Fibroblast of lung (primary cell): ENCODE measurements around the gene PIK3C2B. TPM values are rescaled to one million over a fixed set of nuclear protein-coding genes. Genes with fewer than 3 reads are reported as not detected.

Experiments
- DNase-seq, 2 donors: peaks; one replicate each; pipeline versions ENCODE4 v3.0.0 to v3.0.0-alpha.2; 2010; ENCODE audit warnings: low read depth in 2 of 2
- H2AFZ ChIP-seq: 2 replicates; pipeline ENCODE4 v1.5.1; 2012; ENCODE audit warnings: low read length, control low read depth, inconsistent platforms
- H3K27ac ChIP-seq: 2 replicates; pipeline ENCODE4 v1.5.1; 2011; ENCODE audit warnings: low read length, control low read depth; ENCODE audit not compliant: insufficient read depth
- H3K27me3 ChIP-seq: 2 replicates; pipeline ENCODE4 v1.5.1; 2011; ENCODE audit warnings: mild to moderate bottlenecking, low read length; ENCODE audit not compliant: control insufficient read depth, insufficient read depth
- H3K36me3 ChIP-seq: 2 replicates; pipeline ENCODE4 v1.5.1; 2011; ENCODE audit warnings: low read length; ENCODE audit not compliant: control insufficient read depth, insufficient read depth
- H3K4me1 ChIP-seq: 2 replicates; pipeline ENCODE4 v1.5.1; 2011; ENCODE audit warnings: low read length; ENCODE audit not compliant: control insufficient read depth, insufficient read depth; ENCODE audit errors: extremely low read depth
- H3K4me2 ChIP-seq: 2 replicates; pipeline ENCODE4 v1.5.1; 2011; ENCODE audit warnings: low read length, control low read depth; ENCODE audit not compliant: insufficient read depth; ENCODE audit errors: extremely low read depth
- H3K4me3 ChIP-seq, 4 experiments: fragments of 200-600 bp in 1 of 4; sonication (generic) in 1 of 4; replicated peaks in 1 of 4; 2 replicates each; pipeline ENCODE4 v1.5.1; 2011 to 2016; ENCODE audit warnings: low read length in 4 of 4, low read depth in 3 of 4, mild to moderate bottlenecking in 3 of 4, control low read depth in 2 of 4, inconsistent platforms in 1 of 4, mixed read lengths in 1 of 4; ENCODE audit not compliant: insufficient read depth in 1 of 4; ENCODE audit errors: control extremely low read depth in 1 of 4
- H3K79me2 ChIP-seq: 2 replicates; pipeline ENCODE4 v1.5.1; 2012; ENCODE audit warnings: mild to moderate bottlenecking, low read length, inconsistent platforms; ENCODE audit not compliant: control insufficient read depth, insufficient read depth
- H3K9ac ChIP-seq: 2 replicates; pipeline ENCODE4 v1.5.1; 2011; ENCODE audit warnings: mild to moderate bottlenecking, low read length, control low read depth; ENCODE audit not compliant: insufficient read depth
- H3K9me3 ChIP-seq: 2 replicates; pipeline ENCODE4 v1.5.1; 2012; ENCODE audit warnings: low read depth, low read length; ENCODE audit not compliant: control insufficient read depth, insufficient read depth
- H4K20me1 ChIP-seq: 2 replicates; pipeline ENCODE4 v1.5.1; 2011; ENCODE audit warnings: low read length; ENCODE audit not compliant: control insufficient read depth, insufficient read depth; ENCODE audit errors: extremely low read depth
- CTCF ChIP-seq, 2 donors: IDR thresholded peaks in 1 of 2; conservative IDR thresholded peaks in 1 of 2; 1 replicate in 1 of 2; 2 replicates in 1 of 2; pipeline ENCODE4 v1.5.1; 2011 to 2012; ENCODE audit warnings: low read length in 2 of 2, control low read depth in 1 of 2, inconsistent platforms in 1 of 2, low read depth in 1 of 2, mild to moderate bottlenecking in 1 of 2
- EZH2 ChIP-seq: IDR thresholded peaks from 2 replicates; pipeline ENCODE4 v1.5.1; 2012; ENCODE audit warnings: low read length, control low read depth, mild to moderate bottlenecking; ENCODE audit errors: missing control alignments
- polyA plus RNA-seq, 2 donors: library from polyadenylated mRNA; depleted of rRNA in 1 of 2; stranded (reverse) in 1 of 2; unstranded in 1 of 2; fragments of >200 nt; gene quantifications; 2 replicates each; pipeline ENCODE4 v1.2.1, GENCODE V29; 2011 to 2012; ENCODE audit warnings: missing spikeins in 1 of 2
- total RNA-seq: library from RNA; depleted of rRNA; stranded (reverse); fragments of >200 nt; gene quantifications from 2 replicates; pipeline ENCODE4 v1.2.1, GENCODE V29; 2014

The PIK3C2B gene
- total and polyA plus RNA-seq, 2 donors (not counting 1 experiment from before 2014, with no cell fraction given), result 2.4 to 2.5 TPM

GRCh38 chr1:204529371-204529895 is 34.8 kb upstream of the PIK3C2B start:
- H3K27me3 ChIP-seq, result no peaks in the 10 kb centered on the region
- H3K9me3 ChIP-seq, result no peaks in the 10 kb centered on the region
- no peak overlapping the region for H3K27ac ChIP-seq
- no peaks in the 10 kb centered on the region for H4K20me1 ChIP-seq
- peaks cover 13% of the 10 kb centered on the region for H3K36me3 ChIP-seq
- no peak overlapping the region for H3K9ac ChIP-seq
- no peaks in the 10 kb centered on the region for H3K4me1 ChIP-seq
- peak in 1 of 2 donors; percentile 3 for TF ChIP-seq CTCF (conservative IDR thresholded peaks at IDR 0.05 in 1 of 2, IDR thresholded peaks at IDR 0.05 in 1 of 2; ENCODE audit: low read depth in 1 of 2, low read length in 2 of 2)
- no peak for TF ChIP-seq EZH2
- DNase-seq, result no peak
- no peak overlapping the region for H3K4me3 ChIP-seq
- H3K4me2 ChIP-seq, result no peak overlapping the region
- H2AFZ ChIP-seq, result no peak overlapping the region
- peaks cover 5% of the 10 kb centered on the region for H3K79me2 ChIP-seq

- Histone ChIP-seq H3K4me2 (no peak overlapping the region), H3K79me2 (peaks cover 10% of the 10 kb centered on the region), H4K20me1 (no peaks in the 10 kb centered on the region), H3K9me3 (no peaks in the 10 kb centered on the region), H3K9ac (no peak overlapping the region), H3K4me1 (no peaks in the 10 kb centered on the region), H3K27me3 (no peaks in the 10 kb centered on the region), H2AFZ (no peak overlapping the region), H3K4me3 (no peak overlapping the region), H3K36me3 (peaks cover 13% of the 10 kb centered on the region), H3K27ac (no peak overlapping the region)
- no peak for DNase-seq
- TF ChIP-seq CTCF (conservative IDR thresholded peaks at IDR 0.05 in 1 of 2, IDR thresholded peaks at IDR 0.05 in 1 of 2; ENCODE audit: low read depth in 1 of 2, low read length in 2 of 2) (no peak), EZH2 (no peak)
Observed at GRCh38 chr1:204528677-204529076, 34.1 kb upstream of the PIK3C2B start.

GRCh38 chr1:204528241-204528640 is 33.6 kb upstream of the PIK3C2B start:
- H3K4me3 ChIP-seq, result no peak overlapping the region
- peaks cover 13% of the 10 kb centered on the region for H3K36me3 ChIP-seq
- DNase-seq, result no peak
- no peak for TF ChIP-seq EZH2
- TF ChIP-seq CTCF (conservative IDR thresholded peaks at IDR 0.05 in 1 of 2, IDR thresholded peaks at IDR 0.05 in 1 of 2; ENCODE audit: low read depth in 1 of 2, low read length in 2 of 2), result no peak
- no peak overlapping the region for H3K27ac ChIP-seq
- no peaks in the 10 kb centered on the region for H3K9me3 ChIP-seq
- no peak overlapping the region for H3K4me2 ChIP-seq
- no peaks in the 10 kb centered on the region for H3K4me1 ChIP-seq
- no peak overlapping the region for H3K9ac ChIP-seq
- no peak overlapping the region for H2AFZ ChIP-seq
- no peaks in the 10 kb centered on the region for H4K20me1 ChIP-seq
- peaks cover 14% of the 10 kb centered on the region for H3K79me2 ChIP-seq
- H3K27me3 ChIP-seq, result no peaks in the 10 kb centered on the region
